ENCODE data around the gene NEUROD6.

DNA sequence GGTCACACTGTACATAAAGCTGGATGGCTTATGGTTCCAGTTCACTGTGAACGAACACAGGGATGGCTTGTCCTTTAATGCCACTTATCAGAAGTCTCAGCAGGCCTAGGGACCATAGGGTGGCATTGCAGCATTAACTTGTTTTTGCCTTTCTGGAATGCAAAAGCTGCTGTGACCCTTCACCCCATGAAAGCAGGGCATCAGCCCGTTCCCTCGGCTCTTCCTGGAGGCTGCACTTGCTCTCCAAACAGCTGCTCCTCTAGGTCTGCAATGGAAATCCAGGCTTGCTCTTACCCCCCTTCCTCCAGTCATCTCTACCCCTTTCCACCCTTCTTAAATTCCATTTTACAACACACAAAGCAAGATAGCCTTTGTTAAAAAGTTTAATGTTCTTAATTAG is 17.9 kb upstream of the NEUROD6 start:
- TF ChIP-seq EZH2phosphoT487 (IDR thresholded peaks at IDR 0.05; ENCODE audit: low read length) (no peak), EZH2 (optimal IDR thresholded peaks at IDR 0.05; ENCODE audit: low read depth, low read length) (no peak)
- TF ChIP-seq, protein P1, sequence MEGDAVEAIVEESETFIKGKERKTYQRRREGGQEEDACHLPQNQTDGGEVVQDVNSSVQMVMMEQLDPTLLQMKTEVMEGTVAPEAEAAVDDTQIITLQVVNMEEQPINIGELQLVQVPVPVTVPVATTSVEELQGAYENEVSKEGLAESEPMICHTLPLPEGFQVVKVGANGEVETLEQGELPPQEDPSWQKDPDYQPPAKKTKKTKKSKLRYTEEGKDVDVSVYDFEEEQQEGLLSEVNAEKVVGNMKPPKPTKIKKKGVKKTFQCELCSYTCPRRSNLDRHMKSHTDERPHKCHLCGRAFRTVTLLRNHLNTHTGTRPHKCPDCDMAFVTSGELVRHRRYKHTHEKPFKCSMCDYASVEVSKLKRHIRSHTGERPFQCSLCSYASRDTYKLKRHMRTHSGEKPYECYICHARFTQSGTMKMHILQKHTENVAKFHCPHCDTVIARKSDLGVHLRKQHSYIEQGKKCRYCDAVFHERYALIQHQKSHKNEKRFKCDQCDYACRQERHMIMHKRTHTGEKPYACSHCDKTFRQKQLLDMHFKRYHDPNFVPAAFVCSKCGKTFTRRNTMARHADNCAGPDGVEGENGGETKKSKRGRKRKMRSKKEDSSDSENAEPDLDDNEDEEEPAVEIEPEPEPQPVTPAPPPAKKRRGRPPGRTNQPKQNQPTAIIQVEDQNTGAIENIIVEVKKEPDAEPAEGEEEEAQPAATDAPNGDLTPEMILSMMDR (IDR thresholded peaks at IDR 0.05; ENCODE audit: low read length): no peak
